Stimulated activated CD8-positive, alpha-beta memory T cell treated with anti-CD3 and anti-CD28 coated beads, Interleukin-12 subunit alpha, Interleukin-12 subunit beta, amount 100 ng/mL, for 4 hours (primary cell): ENCODE data around the gene GABBR2.

Experiments
- DNase-seq: peaks from one replicate; pipeline ENCODE4 v3.0.0-alpha.2; 2020; ENCODE audit warnings: low read depth

Gene GABBR2

GRCh38 chr9:98432134-98432533 lies 276.6 kb downstream of the GABBR2 start:
- DNase-seq: no peak

DNA sequence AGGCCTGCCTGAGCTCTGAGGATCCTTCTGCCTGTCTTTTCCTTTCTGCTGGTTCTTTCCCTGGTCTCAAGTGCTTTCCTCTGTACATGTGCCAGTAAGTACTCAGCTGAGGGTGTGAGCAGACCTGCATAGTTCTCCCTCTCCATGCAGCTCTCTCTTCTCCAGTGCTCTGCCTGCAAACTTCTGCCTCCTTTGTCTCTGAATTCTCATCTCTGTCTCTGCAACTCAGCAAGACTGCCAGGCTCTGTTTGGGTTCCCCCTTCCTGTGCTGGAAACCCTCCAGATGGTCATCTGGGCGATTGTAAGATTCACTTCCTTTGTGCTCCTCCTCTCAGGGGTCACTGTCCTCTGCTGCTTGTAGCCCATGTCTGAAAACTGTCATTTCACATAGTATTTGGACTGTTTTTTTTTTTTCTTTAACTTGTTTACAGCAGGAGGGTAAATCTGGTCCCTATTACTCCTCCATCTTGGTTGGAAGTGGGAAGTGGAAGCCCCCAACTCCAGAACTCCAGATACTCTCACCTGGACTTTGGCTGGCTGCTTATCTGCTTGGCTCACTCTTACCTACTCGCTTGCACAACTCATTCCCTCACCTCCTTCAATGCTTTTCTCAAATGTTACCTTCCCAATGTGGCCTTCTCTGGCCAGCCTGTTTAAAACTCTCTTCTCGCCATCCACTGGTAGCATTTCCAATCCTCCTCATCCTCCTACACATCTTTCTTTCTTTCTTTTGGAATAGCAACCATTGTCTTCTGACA lies 278.0 kb downstream of the GABBR2 start:
- no peak for DNase-seq

DNA sequence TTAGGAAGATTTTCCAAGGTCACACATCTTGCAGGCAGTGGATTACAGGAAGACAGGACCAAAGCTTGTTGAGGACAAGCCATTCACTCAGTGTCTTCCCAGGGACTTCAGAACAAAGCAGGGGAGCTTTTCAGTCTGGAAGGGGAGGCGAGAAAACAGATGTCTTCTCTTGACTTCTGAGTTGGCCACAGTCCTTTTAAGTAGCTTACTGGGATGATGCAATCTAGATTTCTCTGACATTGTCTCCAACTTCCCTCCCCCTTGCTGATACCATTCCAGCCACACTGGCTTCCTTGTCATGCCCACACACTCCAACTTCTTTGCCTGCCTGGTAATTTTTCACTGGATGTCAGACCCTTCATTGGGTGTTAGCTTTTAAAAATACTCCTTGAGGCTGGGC lies 279.1 kb downstream of the GABBR2 start:
- no peak for DNase-seq

GRCh38 chr9:98428454-98428853 lies 280.3 kb downstream of the GABBR2 start:
- no peak for DNase-seq

DNA sequence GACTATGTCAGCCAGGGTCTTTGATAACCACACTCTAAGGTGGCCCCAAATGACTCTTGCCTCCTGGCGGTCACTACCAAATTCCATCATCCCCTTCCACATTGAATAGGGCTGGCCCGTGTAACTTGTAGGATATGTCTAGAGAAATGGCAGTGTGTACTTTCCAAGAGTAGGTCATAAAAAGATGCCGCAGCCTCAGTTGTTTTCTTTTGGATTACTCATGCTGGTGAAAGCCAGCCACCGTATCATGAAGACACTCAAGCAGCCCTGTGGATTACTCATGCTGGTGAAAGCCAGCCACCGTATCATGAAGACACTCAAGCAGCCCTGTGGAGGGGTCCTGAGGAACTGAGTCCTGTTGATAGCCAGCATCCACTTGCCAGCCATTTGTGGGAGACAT lies 281.2 kb downstream of the GABBR2 start:
- DNase-seq: no peak

DNA sequence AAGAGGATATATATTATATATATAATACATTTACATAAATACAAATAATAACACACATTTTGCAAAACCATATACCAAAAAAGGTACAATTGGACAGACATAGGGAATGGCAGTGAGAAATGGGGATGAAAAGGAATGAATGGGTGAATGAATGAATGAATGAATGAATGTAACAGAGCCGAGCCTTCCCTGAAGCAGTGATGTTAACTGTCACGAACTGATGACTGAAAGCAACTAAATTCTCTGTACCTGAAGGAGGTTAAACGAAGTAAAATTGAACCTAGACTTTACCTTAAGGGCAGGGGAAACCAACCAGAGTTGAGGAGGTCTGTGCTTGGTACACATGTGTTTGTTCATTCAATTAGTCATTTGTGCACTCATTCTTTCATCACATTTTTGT lies 283.7 kb downstream of the GABBR2 start:
- no peak for DNase-seq

DNA sequence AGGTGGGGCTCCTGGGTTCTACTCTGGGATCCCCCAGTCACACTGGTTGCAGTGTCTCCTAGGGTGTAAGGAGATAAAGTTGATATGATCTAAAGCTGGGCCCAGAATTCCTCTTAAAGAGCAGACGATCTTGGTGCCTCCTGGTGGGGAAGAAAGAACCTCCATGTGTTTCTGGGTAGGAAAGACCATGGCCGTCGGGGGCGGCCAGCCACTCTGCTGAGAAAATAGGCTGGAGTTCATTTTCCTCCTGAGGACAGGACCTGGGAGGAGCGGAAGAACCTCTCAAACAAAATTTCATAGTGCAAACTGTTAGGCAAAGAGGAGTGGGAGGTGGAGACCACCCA lies 289.5 kb downstream of the GABBR2 start:
- DNase-seq: no peak

- no peak for DNase-seq
Observed at GRCh38 chr9:98418578-98419259, 290.0 kb downstream of the GABBR2 start.

DNA sequence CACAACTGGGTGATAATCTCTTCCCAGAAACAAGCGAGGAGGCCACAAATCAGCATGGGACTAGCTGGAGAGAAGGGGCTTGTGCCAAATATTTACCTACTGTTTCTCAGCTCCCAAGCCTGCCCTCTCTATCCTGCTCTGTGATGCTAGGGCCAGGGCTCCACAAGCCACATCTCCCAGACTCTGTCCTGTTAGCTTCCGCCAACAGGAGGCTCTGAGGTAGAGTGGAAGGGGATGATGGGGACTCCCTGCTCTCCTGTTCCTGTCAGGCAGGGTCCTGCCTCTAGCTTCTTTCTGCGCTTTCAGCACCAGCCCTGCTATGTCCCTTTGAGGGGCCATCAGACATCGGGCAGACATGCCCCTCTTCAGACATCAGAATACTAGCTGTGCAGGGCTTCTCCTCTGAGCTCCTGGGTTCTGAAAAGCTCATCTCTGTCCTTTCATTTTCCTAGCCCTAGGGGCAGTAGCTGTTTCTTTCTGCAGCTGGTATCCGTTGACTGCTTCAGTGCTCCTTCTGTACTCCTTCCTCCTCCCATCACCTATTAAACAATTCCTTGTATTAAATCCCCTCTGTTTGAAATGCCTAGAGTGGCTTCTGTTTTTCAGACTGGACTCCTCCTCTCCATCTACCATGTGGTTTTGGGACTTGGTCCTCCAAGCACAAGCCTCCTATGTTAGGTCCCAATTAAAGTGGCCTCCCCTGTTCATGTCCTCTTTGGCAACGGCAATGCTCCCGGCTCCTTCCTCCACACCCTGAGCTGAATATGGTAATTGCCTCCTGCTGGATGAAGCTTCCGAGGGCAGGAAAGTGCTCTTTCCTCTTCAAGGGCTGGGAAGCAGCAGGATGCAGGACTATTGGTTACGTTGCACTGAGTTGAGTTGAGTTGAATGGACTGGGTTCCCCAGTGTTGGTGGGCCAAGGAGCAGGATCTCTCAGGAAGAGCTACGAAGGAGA lies 292.2 kb downstream of the GABBR2 start:
- DNase-seq: no peak

- DNase-seq: no peak
Observed at GRCh38 chr9:98415782-98416181, 293.0 kb downstream of the GABBR2 start.

GRCh38 chr9:98413084-98413483 lies 295.7 kb downstream of the GABBR2 start:
- DNase-seq: no peak

GRCh38 chr9:98412101-98412842 lies 296.5 kb downstream of the GABBR2 start:
- no peak for DNase-seq

- no peak for DNase-seq
Observed at GRCh38 chr9:98410185-98410697, 298.5 kb downstream of the GABBR2 start.

- DNase-seq: no peak
Observed at GRCh38 chr9:98409719-98410118, 299.0 kb downstream of the GABBR2 start.

DNA sequence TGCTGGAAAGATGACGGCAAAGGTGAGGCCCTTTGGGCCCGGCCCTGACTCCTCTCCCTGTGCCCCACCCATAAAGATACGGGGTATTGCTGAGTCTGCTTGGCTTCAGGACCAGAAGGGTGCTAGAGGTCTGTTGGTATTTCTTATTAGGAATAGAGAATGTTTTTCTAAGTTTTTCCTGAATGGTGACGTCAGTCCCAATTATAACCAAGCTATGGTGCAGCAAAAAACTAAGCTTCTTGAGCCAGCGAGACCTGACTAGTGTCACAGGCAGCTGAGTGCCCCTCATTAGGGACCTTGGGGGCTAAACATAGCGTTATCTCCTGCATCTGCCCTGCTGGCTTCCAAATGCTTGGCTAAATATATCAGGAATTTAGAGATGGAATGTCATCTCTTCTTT lies 302.3 kb downstream of the GABBR2 start:
- no peak for DNase-seq

DNA sequence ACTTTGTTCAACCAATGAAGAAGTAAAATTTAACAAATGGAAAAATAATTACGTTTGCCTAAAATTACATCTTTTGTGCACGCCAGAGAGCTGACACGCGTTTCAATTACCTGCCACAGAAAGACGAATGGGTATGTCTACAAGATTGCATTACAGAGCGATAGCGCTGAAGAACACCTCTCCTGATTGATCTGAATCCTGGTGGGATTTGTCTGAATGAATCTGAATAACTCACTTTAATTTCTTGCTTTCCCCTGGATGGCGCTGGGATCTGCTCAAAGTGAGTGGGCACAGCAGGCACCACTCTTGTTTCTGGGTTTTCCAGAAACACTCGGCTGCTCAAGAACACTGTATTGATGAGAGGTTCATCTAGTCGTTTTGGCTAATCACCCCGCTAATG lies 304.5 kb downstream of the GABBR2 start:
- DNase-seq: no peak

- no peak for DNase-seq
Observed at GRCh38 chr9:98403715-98404114, 305.0 kb downstream of the GABBR2 start.

- DNase-seq: no peak
Observed at GRCh38 chr9:98402019-98402840, 306.5 kb downstream of the GABBR2 start.

- no peak for DNase-seq
Observed at GRCh38 chr9:98401140-98402018, 307.4 kb downstream of the GABBR2 start.
